Measurements from ENCODE around the gene COL18A1.
A peak's percentile ranks its signal among the peaks of the same experiment; 100 is the strongest.

The COL18A1 gene

DNA sequence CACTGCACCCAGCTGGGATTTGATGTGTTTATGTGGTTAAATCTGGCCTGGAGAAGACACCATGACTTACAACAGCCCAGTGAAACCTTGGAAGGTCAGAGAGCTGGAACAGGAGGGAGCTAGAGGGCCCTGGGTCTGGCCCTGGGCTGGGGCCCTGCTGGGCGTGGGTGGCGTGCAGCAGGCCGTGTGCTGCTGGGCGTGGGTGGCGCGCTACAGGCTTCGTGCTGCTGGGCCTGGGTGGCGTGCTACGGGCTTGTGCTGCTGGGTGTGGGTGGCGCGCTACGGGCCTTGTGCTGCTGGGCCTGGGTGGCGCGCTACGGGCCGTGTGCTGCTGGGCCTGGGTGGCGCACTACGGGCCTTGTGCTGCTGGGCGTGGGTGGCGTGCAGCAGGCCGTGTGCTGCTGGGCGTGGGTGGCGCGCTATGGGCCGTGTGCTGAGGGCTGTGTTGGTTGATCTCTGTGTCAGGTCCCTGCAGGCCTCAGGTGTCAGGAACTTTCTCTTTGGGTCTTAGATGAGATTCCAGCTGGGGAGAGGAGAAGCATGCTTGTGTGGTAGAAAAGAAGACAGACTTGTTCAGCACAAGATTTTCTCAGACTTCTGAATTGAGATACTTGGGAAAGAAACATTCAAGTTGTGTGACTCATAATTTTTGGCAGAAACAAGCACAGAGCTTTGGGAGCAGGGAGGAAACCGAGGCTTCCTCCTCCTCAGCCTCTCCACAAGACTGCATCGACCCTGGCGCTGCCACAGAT is 66.0 kb downstream of the COL18A1 start:
- DNase-seq, result no peak

DNA sequence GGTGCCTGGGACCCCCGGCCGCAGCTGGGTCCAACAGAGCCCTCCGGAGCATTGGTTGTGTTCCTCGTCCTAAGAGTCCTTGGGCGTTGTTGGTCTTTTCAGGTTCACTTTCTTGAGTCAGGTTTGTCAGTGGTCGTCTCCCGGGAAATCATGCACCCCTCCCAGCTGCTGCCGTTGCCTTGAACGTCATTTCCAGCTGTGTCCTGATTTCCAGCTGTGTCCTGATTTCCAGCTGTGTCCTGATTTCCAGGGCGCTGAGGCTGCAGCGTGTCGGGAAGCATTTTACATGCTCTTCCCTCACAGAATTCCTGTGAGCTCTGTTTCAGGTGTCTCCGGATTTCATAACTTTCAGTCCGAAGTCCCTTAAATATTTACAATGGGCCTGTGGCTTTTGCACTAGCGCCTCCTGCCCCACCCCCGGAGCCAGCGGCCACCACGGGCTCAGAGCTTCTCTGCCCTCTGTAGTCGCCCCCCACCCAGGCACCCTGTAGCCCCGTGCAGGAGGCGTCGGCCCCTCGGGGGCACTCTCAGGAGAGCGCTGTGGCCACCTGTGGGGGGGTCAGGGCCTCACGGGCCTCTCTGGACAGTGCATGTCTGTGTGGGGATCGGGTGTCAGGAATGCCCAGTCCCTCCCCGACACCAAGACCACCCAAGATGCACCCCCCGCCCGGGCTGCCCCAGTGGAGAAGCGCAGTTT is 66.7 kb downstream of the COL18A1 start:
- DNase-seq, result no peak

DNA sequence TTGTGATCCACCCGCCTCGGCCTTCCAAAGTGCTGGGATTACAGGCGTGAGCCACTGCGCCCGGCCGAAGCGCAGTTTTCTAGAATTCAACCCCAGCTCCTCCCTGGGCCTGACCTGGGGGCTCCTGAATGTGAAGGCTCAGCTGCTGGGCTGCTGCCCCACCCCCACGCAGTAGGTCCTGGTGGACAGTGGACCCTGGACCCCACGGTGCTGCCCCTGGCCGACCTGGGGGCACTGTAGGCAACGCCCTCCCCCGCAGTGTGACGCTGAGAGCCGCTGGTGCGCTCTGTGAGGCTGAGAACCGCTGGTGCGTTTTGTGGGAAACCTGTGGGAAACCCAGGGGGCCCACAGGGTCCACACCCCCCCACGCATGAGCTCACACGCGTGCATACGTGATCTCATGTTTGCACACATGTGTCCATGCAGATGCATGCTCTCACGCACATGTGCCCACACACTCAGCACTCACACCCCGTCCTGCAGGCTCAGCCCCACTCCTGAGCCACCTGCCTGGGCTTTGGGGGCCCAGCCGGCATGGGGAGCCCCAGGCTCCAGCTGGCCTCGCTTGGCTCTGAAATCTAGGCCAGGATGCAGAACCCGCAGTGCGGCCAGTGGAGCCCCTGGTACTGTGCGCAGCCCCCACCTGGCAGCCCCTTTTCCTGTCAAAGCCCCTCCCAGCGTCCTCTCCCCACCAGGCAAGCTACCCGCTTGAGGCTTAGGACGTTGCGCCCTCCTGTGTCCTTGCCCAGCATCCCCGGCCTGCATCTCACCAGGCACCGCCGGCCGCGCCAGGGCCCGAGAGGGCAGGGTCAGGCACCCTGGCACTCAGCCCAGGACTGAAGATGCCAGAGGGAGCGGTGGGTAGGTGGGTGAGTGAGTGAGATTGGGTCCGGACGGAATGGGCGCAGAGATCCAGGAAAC is 67.7 kb downstream of the COL18A1 start:
- no peak for DNase-seq

DNA sequence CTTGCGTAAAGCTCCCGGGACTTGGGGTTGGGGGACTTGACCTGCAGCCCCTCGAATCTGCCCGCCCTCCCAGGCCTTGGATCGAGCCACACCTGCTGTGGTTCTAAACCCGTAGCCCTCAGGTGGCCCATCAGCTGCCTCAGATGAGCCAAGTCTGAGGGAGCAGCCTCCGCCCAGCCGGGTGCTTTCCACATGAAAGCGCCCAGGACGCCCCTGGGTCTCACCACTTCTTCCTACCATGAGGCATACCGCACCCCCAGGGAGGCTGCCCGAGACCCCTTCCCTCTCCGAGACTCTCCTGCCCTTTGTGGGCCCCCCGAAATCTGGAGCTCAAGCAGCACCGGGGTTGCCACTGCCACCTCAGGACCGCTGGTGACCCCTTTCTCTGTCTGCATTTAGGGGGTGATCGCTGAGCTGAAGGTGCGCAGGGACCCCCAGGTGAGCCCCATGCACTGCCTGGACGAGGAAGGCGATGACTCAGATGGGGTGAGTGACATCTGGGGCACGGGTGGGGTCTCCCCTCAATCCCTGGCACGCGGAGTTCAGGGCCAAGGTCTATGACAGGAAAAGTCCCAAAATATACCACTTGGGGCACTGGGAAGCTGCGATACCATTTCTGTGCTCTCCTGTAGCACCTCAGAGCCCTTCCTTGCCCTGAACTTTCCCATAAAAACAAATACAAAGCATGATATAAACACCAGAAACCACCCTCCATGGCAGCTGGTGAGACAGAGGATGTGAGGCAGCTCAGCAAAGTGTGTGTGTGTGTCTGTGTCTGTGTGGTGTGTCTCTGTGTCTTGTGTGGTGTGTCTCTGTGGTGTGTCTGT is 68.7 kb downstream of the COL18A1 start:
- DNase-seq, result no peak

DNA sequence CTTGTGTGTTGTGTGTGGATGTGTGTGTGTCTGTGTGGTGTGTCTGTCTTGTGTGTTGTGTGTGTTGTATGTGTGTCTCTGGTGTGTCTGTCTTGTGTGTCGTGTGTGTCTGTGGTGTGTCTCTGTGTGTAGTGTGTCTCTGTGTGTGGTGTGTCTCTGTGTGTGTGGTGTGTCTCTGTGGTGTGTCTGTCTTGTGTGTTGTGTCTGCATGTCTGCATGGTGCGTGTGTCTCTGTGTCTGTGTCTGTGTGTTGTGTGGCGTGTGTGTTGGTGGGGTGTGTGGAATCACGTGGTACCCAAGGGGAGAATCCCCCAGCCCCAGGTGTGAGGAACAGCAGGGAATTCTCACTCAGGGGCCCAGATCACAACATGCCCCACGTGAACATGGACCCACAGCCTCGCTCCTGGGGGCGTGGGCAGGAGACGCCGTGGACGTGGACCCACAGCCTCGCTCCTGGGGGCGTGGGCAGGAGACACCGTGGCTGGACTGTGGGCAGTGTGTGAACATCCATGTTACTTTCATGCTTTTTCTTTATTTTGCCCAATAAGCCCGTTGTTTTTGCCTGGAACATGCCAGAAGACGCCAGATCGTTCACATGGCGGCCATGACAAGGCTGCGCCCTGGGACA is 69.5 kb downstream of the COL18A1 start:
- DNase-seq, result no peak

DNA sequence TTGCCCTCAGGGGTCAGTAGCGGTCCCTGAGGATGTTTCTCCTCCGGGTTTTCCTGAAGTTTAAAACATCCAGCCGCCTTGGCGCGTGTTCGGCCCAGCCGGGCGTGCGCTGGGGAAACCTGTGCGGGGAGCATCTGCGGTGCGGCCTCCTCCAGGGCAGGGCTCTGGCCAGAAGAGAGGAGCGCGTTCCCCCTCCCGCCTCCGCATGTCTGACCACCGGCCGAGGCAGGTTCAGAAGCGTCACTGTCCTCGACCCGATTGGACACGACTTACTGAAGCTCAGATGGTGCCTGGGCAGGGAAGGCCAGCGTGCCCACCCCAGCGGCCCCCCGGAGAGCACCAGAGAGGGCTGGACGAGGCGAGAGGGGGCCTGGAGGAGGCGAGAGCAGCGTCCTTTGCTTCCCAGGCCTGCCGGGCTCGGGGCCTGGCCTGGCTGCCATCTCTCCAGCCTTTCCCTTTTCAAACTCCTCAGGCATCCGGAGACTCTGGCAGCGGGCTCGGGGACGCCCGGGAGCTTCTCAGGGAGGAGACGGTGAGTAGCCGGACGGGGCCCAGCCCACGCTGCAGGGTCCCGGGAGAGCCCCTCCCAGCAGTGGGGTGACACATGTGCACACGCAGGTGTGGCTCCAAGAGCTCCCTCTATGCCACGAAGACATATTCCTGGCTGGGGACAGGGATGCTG is 70.2 kb downstream of the COL18A1 start:
- no peak for DNase-seq

DNA sequence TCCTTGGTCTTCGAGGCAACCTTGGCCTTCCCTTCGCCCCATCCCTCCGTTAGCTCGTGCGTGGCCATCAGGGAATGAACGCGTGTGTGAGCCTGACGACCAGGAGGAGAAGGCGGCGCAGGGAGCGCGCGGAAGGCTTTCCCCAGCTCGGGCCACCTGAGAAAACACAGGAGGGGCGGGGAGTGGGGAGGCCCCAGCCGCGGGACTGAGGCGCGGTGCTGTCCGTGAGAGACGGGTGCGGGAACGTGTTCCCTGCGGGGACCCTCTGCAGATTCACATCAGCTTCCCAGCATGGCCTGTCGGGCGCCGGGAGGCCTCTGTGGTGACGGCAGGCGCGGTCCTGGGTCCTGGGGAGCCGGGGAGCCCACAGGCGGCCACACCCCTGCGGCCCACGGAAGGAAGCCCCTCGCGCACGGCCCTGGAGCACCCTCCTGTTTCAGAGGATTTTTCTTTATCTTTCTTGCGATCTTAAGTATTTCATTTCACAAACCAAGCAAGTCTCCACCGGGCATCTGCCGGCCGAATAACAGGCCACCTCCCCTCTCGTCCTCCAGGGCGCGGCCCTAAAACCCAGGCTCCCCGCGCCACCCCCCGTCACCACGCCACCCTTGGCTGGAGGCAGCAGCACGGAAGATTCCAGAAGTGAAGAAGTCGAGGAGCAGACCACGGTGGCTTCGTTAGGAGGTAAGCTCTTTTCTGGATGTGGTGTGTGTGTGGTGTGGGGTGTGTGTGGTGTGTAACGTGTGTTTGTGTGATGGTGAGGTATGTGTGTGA is 71.0 kb downstream of the COL18A1 start:
- no peak for DNase-seq

DNA sequence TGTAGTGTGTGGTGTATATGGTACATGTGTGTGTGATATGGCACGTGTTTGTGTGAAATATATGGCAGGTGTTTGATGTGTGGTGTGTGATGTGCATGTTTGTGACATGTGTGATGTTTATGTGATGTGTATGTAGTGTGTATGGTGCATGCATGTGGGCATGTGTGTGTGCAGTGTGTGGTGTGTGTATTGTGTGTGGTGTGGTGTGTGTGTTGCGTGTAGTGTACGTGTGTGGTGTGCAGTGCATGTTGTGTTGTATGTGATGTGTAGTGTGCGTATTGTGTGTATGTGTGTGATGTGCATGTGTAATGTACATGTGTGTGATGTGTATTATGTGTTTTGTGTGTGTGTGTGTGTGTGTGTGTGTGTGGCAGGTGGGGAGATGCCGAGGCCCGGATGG is 71.6 kb downstream of the COL18A1 start:
- DNase-seq, result no peak

DNA sequence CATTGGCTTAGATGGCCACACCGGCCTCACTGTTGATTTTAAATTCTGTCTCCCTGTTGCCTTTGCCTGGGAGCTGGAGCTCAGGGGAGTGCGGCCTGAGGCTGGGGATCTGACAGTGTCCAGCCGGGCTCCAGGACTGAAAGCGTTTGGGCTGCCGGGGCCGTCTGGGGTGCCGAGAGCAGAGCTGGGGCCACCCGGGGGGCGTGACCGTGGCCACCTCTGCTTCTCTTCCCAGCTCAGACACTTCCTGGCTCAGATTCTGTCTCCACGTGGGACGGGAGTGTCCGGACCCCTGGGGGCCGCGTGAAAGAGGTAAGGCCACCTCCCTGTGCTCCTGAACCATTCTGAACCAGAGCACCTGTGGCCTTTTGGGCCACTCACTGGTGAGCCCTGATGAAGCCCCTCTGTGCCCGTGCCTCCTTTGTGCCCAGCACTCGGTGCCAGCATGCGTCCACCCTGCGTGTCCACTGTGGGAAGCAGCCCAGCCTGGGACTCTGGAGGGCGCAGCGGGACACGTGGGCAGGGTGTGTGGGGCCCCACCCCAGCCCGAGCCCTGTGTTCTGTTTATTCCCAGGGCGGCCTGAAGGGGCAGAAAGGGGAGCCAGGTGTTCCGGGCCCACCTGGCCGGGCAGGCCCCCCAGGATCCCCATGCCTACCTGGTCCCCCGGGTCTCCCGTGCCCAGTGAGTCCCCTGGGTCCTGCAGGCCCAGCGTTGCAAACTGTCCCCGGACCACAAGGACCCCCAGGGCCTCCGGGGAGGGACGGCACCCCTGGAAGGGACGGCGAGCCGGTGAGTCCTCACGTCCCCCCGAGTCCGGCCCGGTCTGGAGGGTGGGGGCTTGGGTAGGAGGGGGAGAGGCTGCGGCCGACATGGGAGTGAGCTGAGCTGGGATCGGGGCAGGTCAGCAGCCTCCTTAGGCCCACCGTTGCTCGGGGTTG is 72.5 kb downstream of the COL18A1 start:
- no peak for DNase-seq

DNA sequence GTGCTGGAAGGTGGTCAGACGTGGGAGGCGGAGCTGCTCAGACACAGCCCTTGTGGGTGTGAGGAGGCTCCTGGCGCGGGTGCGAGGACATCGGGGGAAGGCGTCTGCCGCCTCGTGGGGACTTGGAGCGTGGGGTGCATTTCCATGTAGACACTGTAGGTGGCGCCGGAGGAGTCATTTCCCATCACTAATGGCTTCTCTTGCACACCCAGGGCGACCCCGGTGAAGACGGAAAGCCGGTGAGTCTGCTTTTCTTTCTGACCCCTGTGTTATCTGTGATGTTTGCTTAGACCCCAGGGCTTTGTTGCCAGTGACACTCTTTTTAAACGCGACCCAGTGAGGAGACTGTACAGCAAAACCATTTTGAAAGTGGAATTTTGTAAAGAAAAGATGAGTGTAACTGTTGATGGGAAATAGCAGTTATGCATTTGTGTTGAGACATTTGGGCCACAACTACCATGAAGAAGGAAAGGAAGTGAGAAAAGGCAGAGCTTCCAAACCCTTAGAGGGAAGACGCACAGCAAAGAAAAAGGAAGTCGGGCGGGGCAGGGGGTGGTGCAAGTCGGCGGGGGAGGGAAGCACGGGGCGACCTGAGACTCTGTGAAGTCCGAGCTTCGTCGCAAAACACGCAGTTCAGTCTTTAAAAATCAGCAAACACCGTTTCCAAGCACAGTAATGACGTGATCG is 73.3 kb downstream of the COL18A1 start:
- peak; percentile 88 for DNase-seq

DNA sequence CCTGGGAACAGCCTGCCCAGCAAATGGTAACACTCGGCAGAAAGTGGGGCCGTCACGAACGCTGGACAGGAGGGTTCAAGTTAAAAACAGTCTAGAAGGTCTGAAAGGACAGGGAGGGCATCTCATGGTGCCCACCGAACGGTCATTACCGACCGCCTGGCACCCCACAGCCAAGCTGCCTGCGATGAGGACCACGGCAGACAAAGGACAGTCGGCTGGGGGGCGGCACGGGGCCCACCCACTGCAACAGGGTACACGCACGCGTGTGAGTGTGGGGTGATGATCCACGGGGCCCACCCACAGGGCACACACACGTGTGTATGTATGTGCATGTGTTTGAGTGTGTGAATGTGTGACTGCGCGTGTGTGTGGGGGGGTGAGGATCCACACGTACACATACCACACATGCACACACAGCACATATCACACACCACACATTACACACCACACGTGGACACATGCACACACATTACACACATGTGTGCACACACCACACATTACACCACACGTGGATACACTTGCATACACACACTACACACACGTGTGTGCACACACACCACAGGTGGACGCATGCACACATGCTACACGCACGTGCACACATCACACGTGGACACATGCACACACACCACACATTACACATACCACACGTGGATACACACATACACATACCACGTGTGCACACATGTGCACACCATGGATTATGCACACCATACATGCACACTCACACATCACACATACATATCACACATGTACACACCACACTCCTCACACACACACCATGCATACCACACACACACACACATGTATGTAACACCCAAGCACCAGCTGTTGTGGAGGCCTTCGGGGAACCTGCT is 74.1 kb downstream of the COL18A1 start:
- peak; percentile 59 for DNase-seq

DNA sequence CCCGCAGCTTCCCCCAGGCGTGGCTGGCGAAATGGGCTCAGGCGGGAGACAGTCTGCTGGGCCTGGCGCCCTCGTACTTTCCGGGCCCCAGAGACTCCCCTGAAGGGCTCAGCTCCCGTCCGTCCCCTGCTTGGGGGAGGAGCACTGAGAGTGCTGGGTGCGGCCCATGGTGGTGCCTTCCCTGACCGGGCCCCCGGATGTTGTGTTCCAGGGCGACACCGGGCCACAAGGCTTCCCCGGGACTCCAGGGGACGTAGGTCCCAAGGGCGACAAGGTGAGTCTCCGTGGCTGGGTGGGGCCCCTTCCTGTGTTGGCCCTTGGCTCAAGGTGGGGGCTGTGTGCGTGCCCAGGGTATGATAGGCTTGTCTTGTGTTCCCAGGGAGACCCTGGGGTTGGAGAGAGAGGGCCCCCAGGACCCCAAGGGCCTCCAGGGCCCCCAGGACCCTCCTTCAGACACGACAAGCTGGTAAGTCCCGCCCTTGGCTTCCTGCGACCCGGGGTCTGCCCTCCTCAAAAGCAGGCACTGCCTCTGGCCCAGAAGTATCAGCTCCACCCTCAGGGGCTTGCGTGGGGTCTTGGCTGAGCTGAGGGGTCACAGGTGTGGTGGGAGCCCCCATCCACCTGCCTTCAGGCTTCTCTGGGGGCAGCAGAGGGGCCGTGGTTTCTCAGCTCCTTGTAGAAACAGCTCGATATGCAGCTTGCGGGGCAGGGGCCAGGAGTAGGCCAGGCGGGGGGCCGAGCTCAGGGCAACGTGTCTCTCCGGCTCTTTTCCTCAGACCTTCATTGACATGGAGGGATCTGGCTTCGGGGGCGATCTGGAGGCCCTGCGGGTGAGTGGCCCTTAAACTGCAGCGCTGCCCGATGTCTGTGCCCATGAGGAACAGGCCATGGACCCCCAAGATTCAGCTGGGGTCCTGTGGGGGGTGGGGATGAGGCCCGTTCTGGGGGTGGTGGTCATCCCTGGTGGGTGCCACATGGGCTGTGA is 75.0 kb downstream of the COL18A1 start:
- DNase-seq, result peak; percentile 63

DNA sequence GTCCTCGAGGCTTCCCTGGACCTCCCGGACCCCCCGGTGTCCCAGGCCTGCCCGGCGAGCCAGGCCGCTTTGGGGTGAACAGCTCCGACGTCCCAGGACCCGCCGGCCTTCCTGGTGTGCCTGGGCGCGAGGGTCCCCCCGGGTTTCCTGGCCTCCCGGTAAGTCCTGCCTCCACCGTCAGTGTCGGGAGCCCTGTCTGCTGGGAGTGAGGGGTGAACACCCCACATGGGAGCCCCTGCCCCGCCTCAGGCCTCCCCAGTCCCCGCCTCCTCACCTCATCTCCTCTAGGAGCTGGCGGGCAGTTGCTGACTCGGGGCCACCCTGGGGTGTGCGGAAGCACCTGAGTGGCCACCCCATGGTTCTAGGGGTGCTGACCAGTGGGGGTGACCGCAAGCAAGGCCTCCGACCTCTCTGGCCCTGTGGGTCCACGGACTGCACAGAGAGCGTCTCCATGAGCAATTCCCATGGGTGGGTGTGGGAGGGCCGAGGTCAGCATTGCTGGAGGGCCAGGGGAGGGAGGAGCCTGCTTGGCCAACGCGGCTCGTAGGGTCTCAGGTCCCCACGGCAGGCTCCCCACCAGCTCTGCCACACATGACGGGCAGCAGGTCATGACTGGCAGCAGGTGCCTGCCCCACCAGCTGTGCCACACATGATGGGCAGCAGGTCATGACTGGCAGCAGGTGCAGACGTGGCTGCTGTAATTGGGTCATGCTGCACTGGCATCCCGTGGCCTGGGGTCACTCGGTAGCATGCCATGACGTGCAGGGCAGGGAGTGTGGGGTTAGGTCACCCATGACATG is 75.9 kb downstream of the COL18A1 start:
- no peak for DNase-seq

DNA sequence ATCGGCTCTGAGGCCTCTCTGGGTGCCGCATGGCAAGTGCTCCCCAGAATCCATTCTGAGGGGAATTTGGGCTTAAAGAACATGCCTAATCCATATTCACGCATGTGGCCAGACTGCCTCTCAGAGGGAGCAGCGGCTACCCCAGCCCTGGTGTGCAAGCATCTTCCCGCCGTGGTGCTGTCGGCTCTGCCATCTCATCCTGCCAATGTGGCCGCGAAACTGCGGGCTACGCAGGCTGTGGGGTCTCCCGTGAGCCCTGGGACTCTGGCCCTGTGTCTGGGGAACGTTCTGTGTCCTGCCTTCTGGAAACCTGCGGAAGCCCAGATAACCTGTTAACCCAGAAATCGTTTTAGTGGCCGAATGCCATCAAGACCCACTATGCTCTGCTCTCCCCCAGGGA is 76.6 kb downstream of the COL18A1 start:
- DNase-seq, result no peak

DNA sequence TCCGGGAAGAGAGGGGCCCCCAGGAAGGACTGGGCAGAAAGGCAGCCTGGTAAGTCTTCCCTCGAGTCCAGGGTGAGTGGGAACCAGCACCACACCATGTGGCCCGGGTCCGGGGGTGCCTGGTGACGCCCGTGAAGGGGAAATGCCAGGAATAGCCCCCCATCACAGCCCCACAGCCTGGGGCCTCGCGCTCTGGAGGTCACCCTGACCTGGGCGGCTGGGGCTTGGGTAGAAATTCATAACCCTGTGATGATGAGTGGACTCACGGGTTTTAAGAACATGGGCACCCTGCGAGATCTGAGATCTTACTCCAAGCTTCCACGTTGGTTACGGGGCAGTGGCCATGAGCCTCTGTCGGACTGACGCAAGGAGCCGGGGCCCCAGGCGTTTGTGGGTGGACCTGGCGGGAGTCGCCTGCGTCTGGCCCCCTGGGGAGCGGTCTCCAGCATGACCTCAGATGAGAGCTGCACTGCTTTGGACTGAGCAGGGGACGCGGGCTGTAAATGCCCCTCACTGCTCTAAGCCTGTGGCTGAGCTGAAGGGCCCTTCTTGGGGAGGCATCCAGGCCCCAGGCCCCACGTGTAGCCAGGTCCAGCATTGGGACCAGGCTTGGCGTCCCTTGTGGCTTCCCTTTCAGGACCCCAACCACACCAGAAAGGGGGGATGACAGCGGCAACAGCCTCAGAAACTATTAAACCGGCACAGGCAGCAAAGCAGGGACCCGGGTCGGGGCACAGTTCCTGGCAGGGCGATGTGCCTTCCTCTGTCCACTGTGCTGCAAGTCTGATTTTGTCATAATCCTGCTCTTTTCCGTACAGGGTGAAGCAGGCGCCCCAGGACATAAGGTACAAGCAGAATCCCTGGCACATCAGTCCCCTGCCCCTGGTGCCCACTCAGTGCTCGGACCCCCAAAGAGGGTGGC is 77.3 kb downstream of the COL18A1 start:
- DNase-seq, result no peak
